ENCODE results near the gene NR2E1. TPM values are rescaled to one million over a fixed set of nuclear protein-coding genes. Genes with fewer than 3 reads are reported as not detected.

NR2E1 gene
- total RNA-seq, 2 experiments from 2014 or later = not detected

DNA sequence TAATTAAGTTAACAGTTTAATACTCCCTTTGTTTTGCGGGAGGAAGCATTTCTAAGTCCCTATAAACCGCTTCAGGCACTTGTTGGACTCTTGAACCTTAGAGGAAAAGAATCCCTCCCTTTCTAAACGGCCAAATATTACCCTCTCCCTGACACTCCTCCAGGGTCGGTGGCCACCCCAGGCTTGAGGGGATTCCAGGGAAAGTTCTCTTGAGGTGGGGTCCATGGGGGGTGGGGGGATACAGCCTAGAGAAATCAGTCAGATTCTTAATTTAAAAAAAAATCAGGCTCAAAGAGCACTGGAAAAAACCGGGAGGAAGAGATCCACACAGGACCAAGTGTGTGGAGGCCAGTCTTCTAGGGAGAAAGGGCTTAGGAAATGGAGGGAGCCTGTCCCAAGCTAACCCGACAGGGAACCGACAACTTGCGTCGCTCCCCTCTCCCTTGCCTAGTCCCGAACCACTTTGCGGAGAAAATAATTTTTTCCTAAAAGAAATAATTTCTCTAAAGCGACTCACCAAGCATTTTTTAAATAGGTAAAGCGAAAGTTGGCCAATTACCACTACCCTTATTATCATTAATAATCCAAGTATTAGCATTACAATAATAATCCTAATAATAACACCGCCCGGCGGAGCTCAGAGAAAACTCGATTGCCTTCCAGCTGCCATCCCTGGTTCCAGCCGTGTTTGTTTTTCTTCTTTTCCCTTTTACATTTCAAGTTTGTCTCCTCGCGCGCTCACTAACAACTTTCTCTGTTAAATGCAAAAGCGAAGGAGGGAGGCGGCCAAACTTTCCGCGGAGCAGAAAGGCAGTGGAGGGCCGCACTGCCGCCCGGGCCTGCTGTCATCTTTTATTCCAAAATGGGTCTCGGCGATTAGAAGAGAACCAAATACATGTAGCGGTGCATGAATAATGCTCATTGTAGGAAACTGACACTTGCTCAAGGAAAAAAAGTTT, 4.8 kb downstream of the NR2E1 start:
- Histone ChIP-seq H3K9me3 (ENCODE audit: control insufficient read depth in 1 of 2, insufficient read depth in 1 of 2, low read length in 2 of 2) (peaks cover 0 to 63% of the 10 kb centered on the region in 2 experiments), H3K27ac (ENCODE audit: low read depth in 1 of 2, low read length in 2 of 2) (no peak overlapping the region), H3K4me1 (ENCODE audit: insufficient read depth, low read length) (peaks cover 64% of the 10 kb centered on the region), H3K36me3 (ENCODE audit: insufficient read depth, low read length) (no peaks in the 10 kb centered on the region), H3K27me3 (ENCODE audit: control insufficient read depth in 1 of 2, insufficient read depth in 2 of 2, low read length in 2 of 2) (peaks cover 83 to 98% of the 10 kb centered on the region in 2 experiments), H3K4me3 (ENCODE audit: low read length) (no peak overlapping the region)
- ChIA-PET POLR2A (interaction anchor here (0.6 kb wide), 1 partner anchor 50 kb away, joined by 3 read pairs; no protein-coding TSS in a partner anchor), CTCF (interaction anchor here (0.6 kb wide), 1 partner anchor 819 kb away, joined by 3 read pairs; no protein-coding TSS in a partner anchor)
- DNase-seq (no peak), ATAC-seq (ENCODE audit: poor library complexity) (no peak)
- TF ChIP-seq, protein P1, sequence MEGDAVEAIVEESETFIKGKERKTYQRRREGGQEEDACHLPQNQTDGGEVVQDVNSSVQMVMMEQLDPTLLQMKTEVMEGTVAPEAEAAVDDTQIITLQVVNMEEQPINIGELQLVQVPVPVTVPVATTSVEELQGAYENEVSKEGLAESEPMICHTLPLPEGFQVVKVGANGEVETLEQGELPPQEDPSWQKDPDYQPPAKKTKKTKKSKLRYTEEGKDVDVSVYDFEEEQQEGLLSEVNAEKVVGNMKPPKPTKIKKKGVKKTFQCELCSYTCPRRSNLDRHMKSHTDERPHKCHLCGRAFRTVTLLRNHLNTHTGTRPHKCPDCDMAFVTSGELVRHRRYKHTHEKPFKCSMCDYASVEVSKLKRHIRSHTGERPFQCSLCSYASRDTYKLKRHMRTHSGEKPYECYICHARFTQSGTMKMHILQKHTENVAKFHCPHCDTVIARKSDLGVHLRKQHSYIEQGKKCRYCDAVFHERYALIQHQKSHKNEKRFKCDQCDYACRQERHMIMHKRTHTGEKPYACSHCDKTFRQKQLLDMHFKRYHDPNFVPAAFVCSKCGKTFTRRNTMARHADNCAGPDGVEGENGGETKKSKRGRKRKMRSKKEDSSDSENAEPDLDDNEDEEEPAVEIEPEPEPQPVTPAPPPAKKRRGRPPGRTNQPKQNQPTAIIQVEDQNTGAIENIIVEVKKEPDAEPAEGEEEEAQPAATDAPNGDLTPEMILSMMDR (IDR thresholded peaks at IDR 0.05) = no peak
- H3K4me3 Mint-ChIP-seq = peak overlapping the region; percentile 45
- no peaks in the 10 kb centered on the region for H3K9me3 Mint-ChIP-seq
- peaks cover 94% of the 10 kb centered on the region for H3K27me3 Mint-ChIP-seq
- H3K4me1 Mint-ChIP-seq (ENCODE audit: low read depth) = peaks cover 49% of the 10 kb centered on the region
- H3K36me3 Mint-ChIP-seq (ENCODE audit: low read depth) = no peaks in the 10 kb centered on the region
- intact Hi-C loops (cut with DNase I, micrococcal nuclease) = no loop called here
- H3K27ac Mint-ChIP-seq = no peak overlapping the region

DNA sequence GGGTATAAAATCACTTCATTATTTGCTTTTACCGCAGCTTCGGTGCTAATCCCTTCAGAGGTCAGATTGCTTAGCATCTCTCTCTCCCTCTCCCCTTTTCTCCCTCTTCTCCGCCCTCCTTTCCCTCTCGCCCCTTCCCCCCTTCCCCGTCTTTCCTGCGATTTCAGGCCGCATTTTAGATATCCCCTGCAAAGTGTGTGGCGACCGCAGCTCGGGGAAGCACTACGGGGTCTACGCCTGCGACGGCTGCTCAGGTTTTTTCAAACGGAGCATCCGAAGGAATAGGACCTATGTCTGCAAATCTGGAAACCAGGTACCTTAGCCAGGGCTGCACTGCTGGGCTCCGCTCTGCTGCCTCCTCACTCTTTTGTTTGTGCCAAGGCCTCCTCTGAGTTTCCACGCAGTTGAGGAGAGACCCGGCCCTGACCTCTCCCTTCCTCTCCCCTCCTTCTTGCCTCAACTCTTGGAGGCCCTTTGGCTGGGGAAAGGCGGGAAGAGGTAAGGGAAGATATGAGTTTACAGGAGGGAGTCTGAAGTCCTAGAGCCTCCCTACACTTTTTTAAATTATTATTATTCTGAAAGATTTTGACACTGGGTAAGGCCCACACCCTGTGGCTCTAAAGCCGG, 5.6 kb downstream of the NR2E1 start:
- no peak overlapping the region for H3K27ac Mint-ChIP-seq
- H3K9me3 Mint-ChIP-seq = no peaks in the 10 kb centered on the region
- ChIA-PET POLR2A (interaction anchor here (0.6 kb wide), 1 partner anchor 50 kb away, joined by 3 read pairs; no protein-coding TSS in a partner anchor), CTCF (no interaction called here)
- H3K4me1 ChIP-seq (ENCODE audit: insufficient read depth, low read length) = peaks cover 64% of the 10 kb centered on the region
- H3K36me3 ChIP-seq (ENCODE audit: insufficient read depth, low read length) = no peaks in the 10 kb centered on the region
- intact Hi-C loops (cut with DNase I, micrococcal nuclease) = no loop called here
- H3K4me1 Mint-ChIP-seq (ENCODE audit: low read depth) = peaks cover 49% of the 10 kb centered on the region
- peaks cover 83 to 98% of the 10 kb centered on the region in 2 experiments for H3K27me3 ChIP-seq (ENCODE audit: control insufficient read depth in 1 of 2, insufficient read depth in 2 of 2, low read length in 2 of 2)
- peak overlapping the region; percentile 44 for H3K4me3 Mint-ChIP-seq
- DNase-seq (no peak), ATAC-seq (ENCODE audit: poor library complexity) (no peak)
- TF ChIP-seq, protein P1 (IDR thresholded peaks at IDR 0.05) = no peak
- H3K9me3 ChIP-seq (ENCODE audit: control insufficient read depth in 1 of 2, insufficient read depth in 1 of 2, low read length in 2 of 2) = peaks cover 0 to 65% of the 10 kb centered on the region in 2 experiments
- H3K4me3 ChIP-seq (ENCODE audit: low read length) = no peak overlapping the region
- no peak overlapping the region for H3K27ac ChIP-seq (ENCODE audit: low read depth in 1 of 2, low read length in 2 of 2)
- H3K36me3 Mint-ChIP-seq (ENCODE audit: low read depth) = no peaks in the 10 kb centered on the region
- peaks cover 94% of the 10 kb centered on the region for H3K27me3 Mint-ChIP-seq

DNA sequence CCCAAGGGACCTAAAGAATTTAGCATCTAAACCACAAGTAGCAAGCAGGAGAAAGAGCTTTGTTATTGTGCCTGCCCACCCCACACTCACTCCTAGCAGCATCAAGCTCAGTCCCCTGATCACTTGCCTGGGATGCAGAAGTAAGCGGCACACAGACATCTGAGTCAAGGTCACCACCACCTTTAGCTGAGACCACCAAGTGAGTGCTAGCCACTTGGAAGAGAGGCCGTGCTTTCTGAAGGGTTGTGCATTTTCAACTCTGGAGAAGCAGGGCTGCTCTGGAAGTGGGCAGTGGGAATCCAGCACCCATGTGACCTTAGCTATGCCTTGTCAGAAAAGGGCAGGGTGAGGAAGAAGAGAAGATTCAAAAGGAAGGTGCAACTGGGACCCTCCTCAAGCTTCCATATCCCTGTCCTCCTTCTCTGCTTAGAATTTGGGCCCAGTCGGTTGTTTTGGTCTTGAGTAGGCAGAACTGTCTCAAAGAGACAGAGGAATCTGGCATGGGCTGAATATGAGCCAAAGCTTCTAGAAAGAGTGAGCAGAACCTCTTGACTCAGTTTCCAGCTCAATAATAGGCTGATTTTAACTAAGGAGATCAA, 6.2 kb downstream of the NR2E1 start:
- H3K36me3 Mint-ChIP-seq (ENCODE audit: low read depth) = no peaks in the 10 kb centered on the region
- Histone ChIP-seq H3K27ac (ENCODE audit: low read depth in 1 of 2, low read length in 2 of 2) (no peak overlapping the region), H3K9me3 (ENCODE audit: control insufficient read depth in 1 of 2, insufficient read depth in 1 of 2, low read length in 2 of 2) (peaks cover 0 to 65% of the 10 kb centered on the region in 2 experiments), H3K4me1 (ENCODE audit: insufficient read depth, low read length) (peaks cover 63% of the 10 kb centered on the region), H3K4me3 (ENCODE audit: low read length) (no peak overlapping the region), H3K36me3 (ENCODE audit: insufficient read depth, low read length) (no peaks in the 10 kb centered on the region), H3K27me3 (ENCODE audit: control insufficient read depth in 1 of 2, insufficient read depth in 2 of 2, low read length in 2 of 2) (peaks cover 85 to 98% of the 10 kb centered on the region in 2 experiments)
- no peak overlapping the region for H3K27ac Mint-ChIP-seq
- TF ChIP-seq, protein P1 (IDR thresholded peaks at IDR 0.05) = no peak
- peaks cover 47% of the 10 kb centered on the region for H3K4me1 Mint-ChIP-seq (ENCODE audit: low read depth)
- peaks cover 94% of the 10 kb centered on the region for H3K27me3 Mint-ChIP-seq
- intact Hi-C loops (cut with DNase I, micrococcal nuclease) = no loop called here
- ChIA-PET POLR2A (no interaction called here), CTCF (no interaction called here)
- no peak overlapping the region for H3K4me3 Mint-ChIP-seq
- no peak for DNase-seq
- no peaks in the 10 kb centered on the region for H3K9me3 Mint-ChIP-seq
- ATAC-seq (ENCODE audit: poor library complexity) = no peak
